Measurements from ENCODE around the gene PNRC2. TPM values are rescaled to one million over a fixed set of nuclear protein-coding genes. Genes with fewer than 3 reads are reported as not detected.
"Not testable (repeated sequence)": the region's sequence is repeated elsewhere in the genome, so short reads cannot be mapped to it uniquely, and the experiment has no call there.

PNRC2 gene
- total RNA-seq, 1 donor from 2014 or later, result 92.8 TPM

- peak; percentile 100 for TF ChIP-seq POLR2AphosphoS5 (IDR thresholded peaks at IDR 0.05; ENCODE audit: insufficient read depth in 1 of 2, low read depth in 1 of 2)
- peak in 1 of 2 donors; percentile 97 for TF ChIP-seq POLR2A (IDR thresholded peaks at IDR 0.05)
- peak; percentile 5 to 60 (median 14) for TF ChIP-seq CTCF (IDR thresholded peaks at IDR 0.05)
Measured at GRCh38 chr1:23979881-23980727, 20.5 kb downstream of the PNRC2 start, which contains the start of gene SRSF10. SRSF10 (minus strand) TSS chr1:23980327; CDS start chr1:23980255, 72 bp downstream.

GRCh38 chr1:23980728-23981070 is 21.1 kb downstream of the PNRC2 start:
- intact Hi-C loops (cut with DNase I), result no loop called here
- Histone ChIP-seq H3K36me3 (no peaks in the 10 kb centered on the region), H3K4me3 (peak overlapping the region; percentile 82 to 99), H3K27ac (peak overlapping the region; percentile 97), H3K9me3 (no peaks in the 10 kb centered on the region), H3K27me3 (no peaks in the 10 kb centered on the region), H3K4me1 (peaks cover 42% of the 10 kb centered on the region)
- DNase-seq (ENCODE audit: extremely low spot score in 2 of 2), result peak in 1 of 2 donors; percentile 91
- no peak for TF ChIP-seq POLR2AphosphoS5 (IDR thresholded peaks at IDR 0.05; ENCODE audit: insufficient read depth in 1 of 2, low read depth in 1 of 2)
- TF ChIP-seq POLR2A (IDR thresholded peaks at IDR 0.05), result no peak
- no peak for TF ChIP-seq CTCF (IDR thresholded peaks at IDR 0.05)

More at GRCh38 chr1:23979881-23980727, 20.5 kb downstream of the PNRC2 start, which contains the start of gene SRSF10:
- peak within 1 kb of the TSS; percentile 97 for H3K27ac ChIP-seq
- H3K36me3 ChIP-seq, result no peaks in the 10 kb centered on the region
- H3K4me1 ChIP-seq, result peaks cover 46% of the 10 kb centered on the region
- intact Hi-C loops (cut with DNase I), result no loop called here
- no peaks in the 10 kb centered on the region for H3K9me3 ChIP-seq
- H3K4me3 ChIP-seq, result peak within 1 kb of the TSS; percentile 82 to 99
- no peaks in the 10 kb centered on the region for H3K27me3 ChIP-seq
- peak; percentile 98 to 99 for DNase-seq (ENCODE audit: extremely low spot score in 2 of 2)

GRCh38 chr1:23984417-23985186 is 25.0 kb downstream of the PNRC2 start:
- intact Hi-C loops (cut with DNase I), result no loop called here
- Histone ChIP-seq H3K27ac (no peak overlapping the region), H3K36me3 (no peaks in the 10 kb centered on the region)

GRCh38 chr1:23987038-23987437 is 27.4 kb downstream of the PNRC2 start:
- intact Hi-C loops (cut with DNase I), result not testable (repeated sequence)

More at GRCh38 chr1:23984417-23985186, 25.0 kb downstream of the PNRC2 start:
- DNase-seq (ENCODE audit: extremely low spot score in 2 of 2), result no peak
- TF ChIP-seq POLR2A (IDR thresholded peaks at IDR 0.05), result no peak
- no peak for TF ChIP-seq CTCF (IDR thresholded peaks at IDR 0.05)
- TF ChIP-seq POLR2AphosphoS5 (IDR thresholded peaks at IDR 0.05; ENCODE audit: insufficient read depth in 1 of 2, low read depth in 1 of 2), result no peak
- Histone ChIP-seq H3K9me3 (no peaks in the 10 kb centered on the region), H3K27me3 (no peaks in the 10 kb centered on the region), H3K4me1 (peaks cover 5% of the 10 kb centered on the region), H3K4me3 (no peak overlapping the region)

GRCh38 chr1:23989263-23989662 is 29.6 kb downstream of the PNRC2 start:
- H3K4me1 ChIP-seq, result no peaks in the 10 kb centered on the region
- no peak overlapping the region for H3K4me3 ChIP-seq
- H3K36me3 ChIP-seq, result no peaks in the 10 kb centered on the region
- H3K27ac ChIP-seq, result no peak overlapping the region
- TF ChIP-seq POLR2AphosphoS5 (IDR thresholded peaks at IDR 0.05; ENCODE audit: insufficient read depth in 1 of 2, low read depth in 1 of 2) (no peak), CTCF (IDR thresholded peaks at IDR 0.05) (no peak), POLR2A (IDR thresholded peaks at IDR 0.05) (no peak)
- no peak for DNase-seq (ENCODE audit: extremely low spot score in 2 of 2)
- H3K27me3 ChIP-seq, result no peaks in the 10 kb centered on the region
- no peaks in the 10 kb centered on the region for H3K9me3 ChIP-seq
- intact Hi-C loops (cut with DNase I), result no loop called here

More at GRCh38 chr1:23987038-23987437, 27.4 kb downstream of the PNRC2 start:
- H3K9me3 ChIP-seq; H3K4me1 ChIP-seq; H3K36me3 ChIP-seq; H3K27me3 ChIP-seq; DNase-seq (ENCODE audit: extremely low spot score in 2 of 2); H3K27ac ChIP-seq; H3K4me3 ChIP-seq: not testable (repeated sequence)

- H3K27ac ChIP-seq; H3K9me3 ChIP-seq; H3K27me3 ChIP-seq; H3K4me1 ChIP-seq; DNase-seq (ENCODE audit: extremely low spot score in 2 of 2); H3K4me3 ChIP-seq; H3K36me3 ChIP-seq; intact Hi-C loops (cut with DNase I): not testable (repeated sequence)
Measured at GRCh38 chr1:23992011-23992410, 32.4 kb downstream of the PNRC2 start.

All from vagina (tissue), 2 donors.